Measurements from ENCODE around the gene RBMS1. TPM values are rescaled to one million over a fixed set of nuclear protein-coding genes. Genes with fewer than 3 reads are reported as not detected.

Gene RBMS1
- total RNA-seq, 1 experiment from 2014 or later: 77.5 TPM

- H3K9me3 ChIP-seq (ENCODE audit: control insufficient read depth, low read depth, low read length): no peaks in the 10 kb centered on the region
- 0 out of 2 replicates have a peak, but pooled peaks cover 3% of the 10 kb centered on the region for H3K4me1 ChIP-seq (ENCODE audit: insufficient read depth, low read length)
- no peak overlapping the region for H3K4me2 ChIP-seq (ENCODE audit: insufficient read depth, insufficient read length, low read length)
- no peak overlapping the region for H2BK12ac ChIP-seq (ENCODE audit: insufficient read length, low read depth, low read length)
- H2BK120ac ChIP-seq (ENCODE audit: low read depth, low read length, poor library complexity, severe bottlenecking): no peak overlapping the region
- no peak overlapping the region for H3K27ac ChIP-seq (ENCODE audit: insufficient read length, low read depth, low read length)
- no peak for DNase-seq
- no peak overlapping the region for H3K14ac ChIP-seq (ENCODE audit: insufficient read depth, low read length)
- H3T11ph ChIP-seq (ENCODE audit: low read length): no peak overlapping the region
- H2BK15ac ChIP-seq (ENCODE audit: low read depth, low read length): no peak overlapping the region
- no peak overlapping the region for H3K18ac ChIP-seq (ENCODE audit: insufficient read length, low read depth, low read length)
- Mint-ChIP-seq H3K36me3 (ENCODE audit: insufficient read depth in 1 of 3, low read depth in 3 of 3) (no peaks in the 10 kb centered on the region; a peak in 1 of 7 replicates), H3K4me3 (no peak overlapping the region), H3K4me1 (peaks cover 24 to 30% of the 10 kb centered on the region in 2 experiments), H3K27ac (no peak overlapping the region), H3K27me3 (ENCODE audit: low read depth) (peaks cover 7% of the 10 kb centered on the region), H3K9me3 (peaks cover 0 to 4% of the 10 kb centered on the region in 2 experiments; a peak in 1 of 5 replicates)
- no peak overlapping the region for H3K9ac ChIP-seq (ENCODE audit: extremely low read depth, insufficient read length, low read length)
- no peak overlapping the region for H2AFZ ChIP-seq (ENCODE audit: low read length)
- H3K23me2 ChIP-seq (ENCODE audit: insufficient read length, low read depth, low read length, poor library complexity, severe bottlenecking): peaks cover 9% of the 10 kb centered on the region
- H2BK5ac ChIP-seq (ENCODE audit: insufficient read length, low read length): no peak overlapping the region
- H2BK20ac ChIP-seq (ENCODE audit: low read depth, low read length, poor library complexity, severe bottlenecking): no peak overlapping the region
- no peak overlapping the region for H3K23ac ChIP-seq (ENCODE audit: insufficient read length, low read depth, low read length)
- H4K91ac ChIP-seq (ENCODE audit: insufficient read length, low read depth, low read length): no peak overlapping the region
- no peak overlapping the region for H4K5ac ChIP-seq (ENCODE audit: insufficient read length, low read depth, low read length)
- H3K79me2 ChIP-seq (ENCODE audit: insufficient read depth, low read length): no peaks in the 10 kb centered on the region
- no peaks in the 10 kb centered on the region; the same call in 1 of the 2 replicates for H3K27me3 ChIP-seq (ENCODE audit: insufficient read depth, low read length)
- no peak overlapping the region for H2AK5ac ChIP-seq (ENCODE audit: insufficient read length, low read length)
- H4K20me1 ChIP-seq (ENCODE audit: control insufficient read depth, insufficient read depth, insufficient read length): no peaks in the 10 kb centered on the region
- WGBS (ENCODE audit: extremely low coverage, insufficient read length, low lambda C conversion rate): no CpG with 5 or more reads among the region's 2 CpGs
- no peak overlapping the region for H3K56ac ChIP-seq (ENCODE audit: insufficient read length, low read depth, low read length)
- no peak for TF ChIP-seq CTCF (conservative IDR thresholded peaks at IDR 0.05)
- H4K8ac ChIP-seq (replicated peaks; ENCODE audit: insufficient read length, low read depth, low read length): no peak overlapping the region
- no peaks in the 10 kb centered on the region for H3K79me1 ChIP-seq (ENCODE audit: insufficient read depth, low read depth, low read length, poor library complexity, severe bottlenecking)
- no peak overlapping the region for H3K4ac ChIP-seq (ENCODE audit: low read depth, low read length)
These were observed 81.7 kb downstream of the RBMS1 start for GRCh38 chr2:160411955-160412354.

Data from H9 (cell line).